LNCaP clone FGC (cell line): ENCODE data around the gene SVEP1.

Experiments used
- DNase-seq: peaks from one replicate; pipeline ENCODE4 v3.0.0-alpha.2; 2011; ENCODE audit warnings: low read depth
- H3K4me3 ChIP-seq: 2 replicates; pipeline ENCODE4 v1.5.1; 2011; ENCODE audit warnings: mild to moderate bottlenecking, low read depth, low read length, control low read depth
- TF ChIP-seq, protein P1 (sequence below): IDR thresholded peaks from 2 replicates; pipeline ENCODE4 v1.5.1; 2012; ENCODE audit warnings: mild to moderate bottlenecking; ENCODE audit not compliant: control insufficient read depth, insufficient read depth; ENCODE audit errors: extremely low read depth

Gene SVEP1

DNA sequence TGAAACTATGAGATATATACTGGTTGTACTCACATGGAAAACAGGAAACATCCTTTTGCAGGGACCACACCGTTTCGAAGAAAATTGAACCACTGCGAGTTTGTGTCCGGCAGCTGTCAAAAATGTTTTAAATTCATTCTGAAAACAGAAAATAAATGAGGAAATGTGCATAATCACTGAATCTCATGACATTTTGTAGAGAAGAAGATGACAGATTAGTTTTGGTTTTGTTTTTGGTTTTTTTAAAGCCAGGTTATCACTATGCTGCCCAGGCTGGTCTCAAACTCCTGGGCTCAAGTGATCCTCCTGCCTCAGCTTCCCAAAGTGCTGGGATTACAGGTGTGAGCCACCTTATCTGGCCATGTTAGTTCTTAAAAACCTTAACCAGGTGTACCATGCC is 245.4 kb downstream of the SVEP1 start:
- TF ChIP-seq, protein P1, sequence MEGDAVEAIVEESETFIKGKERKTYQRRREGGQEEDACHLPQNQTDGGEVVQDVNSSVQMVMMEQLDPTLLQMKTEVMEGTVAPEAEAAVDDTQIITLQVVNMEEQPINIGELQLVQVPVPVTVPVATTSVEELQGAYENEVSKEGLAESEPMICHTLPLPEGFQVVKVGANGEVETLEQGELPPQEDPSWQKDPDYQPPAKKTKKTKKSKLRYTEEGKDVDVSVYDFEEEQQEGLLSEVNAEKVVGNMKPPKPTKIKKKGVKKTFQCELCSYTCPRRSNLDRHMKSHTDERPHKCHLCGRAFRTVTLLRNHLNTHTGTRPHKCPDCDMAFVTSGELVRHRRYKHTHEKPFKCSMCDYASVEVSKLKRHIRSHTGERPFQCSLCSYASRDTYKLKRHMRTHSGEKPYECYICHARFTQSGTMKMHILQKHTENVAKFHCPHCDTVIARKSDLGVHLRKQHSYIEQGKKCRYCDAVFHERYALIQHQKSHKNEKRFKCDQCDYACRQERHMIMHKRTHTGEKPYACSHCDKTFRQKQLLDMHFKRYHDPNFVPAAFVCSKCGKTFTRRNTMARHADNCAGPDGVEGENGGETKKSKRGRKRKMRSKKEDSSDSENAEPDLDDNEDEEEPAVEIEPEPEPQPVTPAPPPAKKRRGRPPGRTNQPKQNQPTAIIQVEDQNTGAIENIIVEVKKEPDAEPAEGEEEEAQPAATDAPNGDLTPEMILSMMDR = no peak
- DNase-seq = no peak
- H3K4me3 ChIP-seq = no peak overlapping the region

DNA sequence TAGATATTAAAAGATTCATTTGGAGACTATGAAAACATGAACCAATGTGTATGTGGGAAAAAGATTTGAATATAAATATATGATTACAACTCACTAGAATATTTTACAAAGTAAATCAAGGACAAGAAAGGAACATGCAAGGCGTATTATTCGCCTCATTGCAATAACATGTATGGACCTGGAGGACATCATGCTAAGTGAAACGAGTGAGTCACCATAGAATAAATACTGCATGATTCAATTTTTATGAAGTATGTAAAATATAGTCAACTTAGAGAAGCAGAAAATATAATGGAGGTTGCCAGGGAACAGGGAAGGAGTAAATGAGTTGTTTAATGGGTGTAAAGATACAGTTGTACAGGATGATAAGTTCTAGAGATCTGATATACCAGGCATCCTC is 246.8 kb downstream of the SVEP1 start:
- TF ChIP-seq, protein P1 = no peak
- no peak for DNase-seq

DNA sequence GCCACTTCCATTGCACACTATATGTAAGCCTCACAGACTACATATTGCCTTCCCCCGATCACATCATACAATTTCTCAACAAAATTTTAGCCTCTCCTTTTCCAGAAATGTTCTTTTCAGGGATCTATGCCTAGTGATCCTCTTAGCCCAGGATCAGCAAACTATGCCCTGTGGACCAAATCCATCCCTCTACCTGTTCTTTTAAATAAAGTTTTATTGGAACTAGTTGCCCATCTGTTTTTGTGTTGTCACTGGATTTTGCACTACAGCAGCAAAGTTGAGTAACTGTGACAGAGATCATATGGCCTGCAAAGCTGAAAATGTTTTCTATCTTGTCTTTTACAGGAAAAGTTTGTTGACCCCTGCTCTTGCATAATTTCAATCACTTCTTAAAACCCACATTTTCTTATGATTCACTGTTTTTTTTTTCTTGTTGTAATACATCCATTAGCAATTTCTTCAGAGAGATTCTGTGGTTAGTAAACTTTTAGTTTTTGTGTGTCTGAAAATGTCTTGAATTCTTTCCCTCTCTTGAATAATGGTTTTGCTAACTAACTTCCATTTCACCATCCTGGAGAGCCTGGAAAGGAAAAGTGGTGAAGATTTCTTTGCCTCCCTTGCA is 248.9 kb downstream of the SVEP1 start:
- no peak for DNase-seq
- TF ChIP-seq, protein P1 = no peak
- H3K4me3 ChIP-seq = no peak overlapping the region

More for the DNA sequence above, 246.8 kb downstream of the SVEP1 start:
- H3K4me3 ChIP-seq = no peak overlapping the region

- TF ChIP-seq, protein P1 = no peak
- DNase-seq = peak; percentile 27
- H3K4me3 ChIP-seq = no peak overlapping the region
Observed at GRCh38 chr9:110329639-110330230, 249.8 kb downstream of the SVEP1 start.

- no peak overlapping the region for H3K4me3 ChIP-seq
- no peak for DNase-seq
- TF ChIP-seq, protein P1 = no peak
Observed at GRCh38 chr9:110328763-110329162, 250.8 kb downstream of the SVEP1 start.

- TF ChIP-seq, protein P1 = no peak
- H3K4me3 ChIP-seq = no peak overlapping the region
- DNase-seq = no peak
Observed at GRCh38 chr9:110327716-110328115, 251.8 kb downstream of the SVEP1 start.

DNA sequence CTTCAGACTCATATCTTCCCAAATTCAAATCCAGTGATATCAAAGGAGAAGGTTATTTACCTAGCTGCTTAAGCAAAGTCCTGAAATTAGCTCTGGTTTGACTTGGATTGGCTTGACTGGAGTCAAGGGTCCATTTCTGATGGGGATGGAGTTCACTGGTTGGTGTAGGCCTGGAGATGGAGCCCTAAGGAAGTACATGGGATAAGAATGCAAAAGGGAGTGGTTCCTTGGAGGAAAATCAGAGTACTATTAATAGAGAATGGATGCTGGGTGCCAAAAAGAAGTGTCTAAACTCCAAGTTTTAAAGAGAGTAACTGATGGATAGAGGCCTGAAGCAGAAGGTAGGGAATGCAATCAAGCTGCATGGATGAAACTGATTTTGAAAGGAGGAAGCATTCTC is 255.7 kb downstream of the SVEP1 start:
- DNase-seq = no peak
- TF ChIP-seq, protein P1 = no peak
- no peak overlapping the region for H3K4me3 ChIP-seq
